GM19238 (cell line): ENCODE measurements around the gene PDE6D.

Source experiments
- DNase-seq: peaks from one replicate; pipeline ENCODE4 v3.0.0; 2011; ENCODE audit warnings: low spot score; ENCODE audit not compliant: insufficient read length

PDE6D gene

GRCh38 chr2:231707927-231708772, 72.9 kb downstream of the PDE6D start, which contains the start of gene PTMA:
TSS of gene PTMA (plus strand) at chr2:231708525. CDS start at chr2:231708707, 182 bp downstream.
- DNase-seq, result peak; percentile 90

GRCh38 chr2:231707625-231707926, 73.5 kb downstream of the PDE6D start:
- no peak for DNase-seq

GRCh38 chr2:231706731-231707624, 74.1 kb downstream of the PDE6D start:
- DNase-seq, result peak; percentile 93

- DNase-seq, result no peak
Observed at GRCh38 chr2:231704017-231704416, 77.1 kb downstream of the PDE6D start.

- DNase-seq, result no peak
Observed at GRCh38 chr2:231701456-231702373, 79.4 kb downstream of the PDE6D start.

GRCh38 chr2:231699006-231699405, 82.1 kb downstream of the PDE6D start:
- DNase-seq, result no peak

- DNase-seq, result no peak
Observed at GRCh38 chr2:231696004-231696367, 85.1 kb downstream of the PDE6D start.

- no peak for DNase-seq
Observed at GRCh38 chr2:231693956-231694355, 87.1 kb downstream of the PDE6D start.

GRCh38 chr2:231692847-231693246, 88.2 kb downstream of the PDE6D start:
- no peak for DNase-seq

- no peak for DNase-seq
Observed at GRCh38 chr2:231691251-231691772, 89.8 kb downstream of the PDE6D start.

- no peak for DNase-seq
Observed at GRCh38 chr2:231689124-231689893, 91.8 kb downstream of the PDE6D start.

GRCh38 chr2:231688719-231689118, 92.4 kb downstream of the PDE6D start:
- DNase-seq, result no peak

- no peak for DNase-seq
Observed at GRCh38 chr2:231687961-231688360, 93.1 kb downstream of the PDE6D start.

- peak; percentile 85 for DNase-seq
Observed at GRCh38 chr2:231687133-231687852, 93.8 kb downstream of the PDE6D start.

GRCh38 chr2:231686192-231687100, 94.6 kb downstream of the PDE6D start:
- no peak for DNase-seq

GRCh38 chr2:231685349-231686191, 95.5 kb downstream of the PDE6D start:
- DNase-seq, result no peak

GRCh38 chr2:231684314-231685223, 96.5 kb downstream of the PDE6D start:
- no peak for DNase-seq
